Activated naive CD4-positive, alpha-beta T cell treated with Interleukin-2 at 50 U/mL for 16 hours (primary cell): ENCODE results near the gene TAOK2.
"Not testable (repeated sequence)": the region's sequence is repeated elsewhere in the genome, so short reads cannot be mapped to it uniquely, and the experiment has no call there.

Experiments used
- DNase-seq: peaks from one replicate; pipeline ENCODE4 v3.0.0-alpha.2; 2020

Gene TAOK2

DNA sequence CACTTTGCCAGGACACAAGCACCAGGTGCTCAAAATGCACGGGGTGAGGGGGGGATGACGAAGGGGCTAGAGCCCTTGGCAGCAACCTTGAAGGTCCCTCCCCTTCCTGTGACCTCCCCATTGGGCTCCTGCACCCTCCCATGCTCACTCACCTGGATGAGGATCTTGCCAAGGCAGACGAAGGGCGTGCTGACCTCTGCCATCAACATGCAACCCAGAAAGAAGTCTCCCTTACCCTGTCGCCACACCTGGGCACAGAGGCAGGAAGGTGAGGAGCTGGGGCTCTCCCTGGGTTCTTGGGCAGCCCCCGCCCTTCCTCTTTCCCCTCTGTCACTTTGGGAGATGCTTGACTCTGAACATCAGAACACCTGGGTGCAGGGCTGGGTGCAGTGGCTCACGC, 51.9 kb downstream of the TAOK2 start:
- no peak for DNase-seq

DNA sequence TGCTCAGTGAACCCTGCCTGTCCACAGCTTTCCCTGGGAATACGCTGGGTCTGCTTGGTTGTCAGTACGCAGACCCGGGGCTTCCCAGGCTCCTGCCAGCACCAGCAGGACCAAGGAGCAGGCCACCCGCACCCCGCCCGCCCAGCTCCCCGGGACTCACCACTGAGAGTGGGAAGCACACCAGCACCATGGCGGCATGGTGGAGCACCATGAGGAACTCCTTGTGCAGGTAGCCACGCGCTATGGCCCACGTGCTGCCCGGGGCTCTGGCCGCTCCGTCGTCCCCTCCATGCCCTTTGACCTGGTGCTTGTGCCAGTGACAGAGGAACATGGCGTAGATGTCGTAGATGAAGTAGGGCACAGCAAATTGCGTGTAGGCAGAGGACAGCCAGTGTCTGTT, 52.8 kb downstream of the TAOK2 start:
- no peak for DNase-seq

- no peak for DNase-seq
These were observed 54.1 kb downstream of the TAOK2 start for GRCh38 chr16:30027588-30028437.

DNA sequence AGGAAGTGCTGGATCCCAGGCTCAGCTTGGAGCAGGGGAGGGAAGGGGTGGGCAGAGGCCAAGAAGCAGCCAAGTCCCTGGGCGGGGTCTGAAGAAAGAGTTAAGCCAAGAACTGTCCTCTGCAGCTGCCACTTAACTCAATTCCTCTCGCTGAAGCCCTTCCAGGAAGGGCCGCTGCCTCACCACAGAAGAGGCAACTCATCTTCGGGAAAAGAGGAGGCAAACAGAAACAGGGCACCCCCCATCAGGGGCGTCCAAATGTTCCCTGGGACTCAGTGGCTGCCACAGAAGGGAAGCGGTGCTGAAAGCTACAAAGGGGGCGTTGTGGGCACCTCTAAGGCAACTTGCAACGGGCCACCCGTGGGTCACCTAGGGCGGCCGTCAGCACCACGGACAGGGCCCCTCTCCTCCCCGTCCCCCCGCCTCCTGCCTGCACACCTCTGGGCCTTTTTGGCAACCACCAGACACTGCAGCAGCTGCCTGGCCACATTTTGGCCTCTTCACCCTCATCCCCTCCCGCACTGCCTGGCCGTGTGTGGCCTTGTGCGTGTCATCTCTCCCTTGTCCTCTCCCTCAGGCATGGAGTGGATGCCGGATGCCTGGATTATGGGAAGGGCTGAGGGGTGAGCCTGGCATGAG, 54.9 kb downstream of the TAOK2 start:
- peak; percentile 31 for DNase-seq

DNA sequence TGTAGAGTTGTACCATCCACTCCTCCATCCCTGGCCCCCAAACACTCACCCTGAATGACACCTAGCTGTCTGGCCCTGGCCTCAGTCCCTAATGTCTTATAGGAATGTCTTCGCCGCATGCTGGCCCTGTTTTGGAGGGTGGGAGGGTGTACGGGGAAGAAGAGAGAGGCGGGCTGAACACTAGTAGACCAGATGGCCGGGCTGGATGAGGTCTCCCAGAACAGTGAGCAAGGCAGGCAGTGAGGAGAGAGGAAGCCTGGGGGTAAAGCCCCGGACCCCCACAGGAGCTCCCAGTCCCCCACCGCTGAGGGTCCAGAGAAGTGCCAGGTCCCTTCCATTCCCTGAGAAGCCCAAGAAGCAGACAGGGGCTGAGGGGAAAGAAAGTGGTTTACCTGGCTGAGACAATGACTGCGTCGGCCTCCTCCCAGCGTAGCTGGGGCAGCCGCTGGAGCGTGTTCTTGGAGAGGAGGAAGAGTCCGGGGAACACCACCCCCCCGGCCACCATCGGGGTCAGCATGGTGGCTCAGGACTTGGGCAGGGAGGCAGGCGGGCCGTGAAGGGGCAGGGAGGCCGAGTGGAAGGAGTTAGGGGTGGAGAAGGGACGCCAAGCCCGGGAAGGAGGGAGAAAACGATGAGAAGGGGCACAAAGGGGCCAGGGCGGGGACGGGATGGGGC, 56.5 kb downstream of the TAOK2 start:
- DNase-seq, result no peak

- no peak for DNase-seq
These were observed 57.3 kb downstream of the TAOK2 start, which contains the start of gene TLCD3B for GRCh38 chr16:30030841-30031413. TSS of gene TLCD3B (minus strand) at chr16:30031271. CDS start at chr16:30030527, 744 bp downstream.

DNA sequence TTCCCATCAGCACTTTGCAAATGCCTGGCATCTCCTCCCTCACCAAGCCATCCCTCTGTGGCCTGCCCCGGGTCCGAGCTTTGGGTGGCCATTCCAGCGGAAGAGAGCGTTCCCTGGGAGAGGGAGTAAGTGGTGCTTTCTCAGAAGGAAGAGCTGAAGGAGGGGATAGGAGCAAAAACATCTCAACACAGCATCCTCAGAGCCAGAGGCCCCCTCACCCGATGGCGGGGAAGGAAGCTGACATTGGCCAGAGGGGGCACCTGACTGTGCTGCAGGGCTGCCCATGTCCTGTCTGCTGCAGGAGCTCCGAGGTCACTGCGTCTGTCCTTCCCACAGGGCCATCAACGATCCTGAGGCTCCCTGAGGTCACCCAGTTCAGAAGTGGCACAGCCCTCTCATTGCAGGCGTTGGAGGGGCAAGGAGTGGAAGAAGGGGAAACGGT, 57.8 kb downstream of the TAOK2 start:
- DNase-seq, result no peak

DNA sequence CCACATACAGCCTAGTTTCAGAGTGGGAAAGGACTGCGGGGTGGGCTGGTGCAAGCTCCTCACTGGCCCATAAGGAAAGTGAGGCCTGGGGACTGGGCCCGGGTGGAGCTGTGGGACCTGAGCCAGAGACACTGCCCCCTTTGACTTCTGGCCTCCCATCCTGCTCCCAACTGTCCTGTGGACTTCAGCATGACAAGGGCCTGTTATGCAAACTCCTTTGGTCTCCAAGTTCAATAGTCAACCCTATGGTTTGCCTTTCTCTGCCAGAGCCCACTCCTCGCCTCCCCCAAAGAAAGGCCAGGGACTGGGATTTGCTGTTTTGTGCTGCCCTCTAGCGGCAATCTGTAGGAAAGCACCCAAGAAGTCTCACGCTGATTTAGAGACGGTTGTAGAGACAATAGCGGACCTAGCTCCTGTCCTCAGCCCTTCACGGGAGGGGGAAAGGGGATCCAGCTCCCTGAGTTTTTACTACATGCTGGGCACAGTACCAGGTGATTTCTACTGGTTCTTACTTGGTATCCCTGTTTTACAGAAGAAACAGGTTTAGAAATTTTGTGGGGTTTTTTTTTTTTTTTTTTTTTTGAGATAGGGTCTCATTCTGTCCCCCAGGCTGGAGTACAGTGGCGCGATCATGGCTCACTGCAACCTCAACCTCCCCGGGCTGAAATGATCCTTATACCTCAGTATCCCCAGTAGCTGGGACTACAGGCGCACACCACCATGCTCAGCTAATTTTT, 58.6 kb downstream of the TAOK2 start:
- DNase-seq, result peak; percentile 66

DNA sequence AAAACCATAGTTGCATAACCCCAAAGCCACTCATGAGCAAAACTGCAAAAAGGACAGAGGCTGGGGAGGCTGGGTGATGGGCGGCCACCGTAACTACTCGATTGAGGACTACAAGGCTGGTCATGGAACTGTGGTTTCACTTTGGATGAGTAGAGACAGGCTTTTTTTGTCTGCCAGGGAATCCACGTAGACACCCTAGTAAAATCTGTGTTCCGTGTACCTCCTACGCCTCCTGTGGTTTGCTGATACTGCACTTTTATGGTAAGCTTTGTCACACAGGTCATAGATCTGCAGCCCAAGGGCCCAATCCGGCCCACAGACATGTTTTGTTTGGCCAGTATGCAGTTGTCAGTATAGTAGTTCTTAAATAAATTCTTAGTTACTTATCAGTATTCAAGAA, 59.6 kb downstream of the TAOK2 start:
- peak; percentile 43 for DNase-seq

DNA sequence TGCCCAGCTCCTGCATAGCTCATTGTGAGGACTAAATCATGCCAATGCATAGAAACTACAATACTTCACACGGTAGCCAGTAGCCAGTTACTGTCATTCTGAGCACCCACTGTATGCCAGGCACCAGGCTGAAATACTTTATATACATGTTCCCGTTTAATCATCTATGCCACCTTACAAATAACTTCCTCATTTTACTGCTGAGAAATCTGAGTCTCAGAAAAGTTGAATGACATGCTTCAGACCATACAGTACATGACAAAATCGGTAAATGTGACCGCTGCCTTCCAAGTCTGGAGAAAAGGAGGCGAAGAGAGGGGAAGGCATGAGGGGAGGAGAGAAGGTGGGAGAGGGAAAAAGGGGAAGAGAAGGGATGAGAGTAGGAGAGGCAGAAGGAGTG, 66.6 kb downstream of the TAOK2 start:
- DNase-seq, result no peak

DNA sequence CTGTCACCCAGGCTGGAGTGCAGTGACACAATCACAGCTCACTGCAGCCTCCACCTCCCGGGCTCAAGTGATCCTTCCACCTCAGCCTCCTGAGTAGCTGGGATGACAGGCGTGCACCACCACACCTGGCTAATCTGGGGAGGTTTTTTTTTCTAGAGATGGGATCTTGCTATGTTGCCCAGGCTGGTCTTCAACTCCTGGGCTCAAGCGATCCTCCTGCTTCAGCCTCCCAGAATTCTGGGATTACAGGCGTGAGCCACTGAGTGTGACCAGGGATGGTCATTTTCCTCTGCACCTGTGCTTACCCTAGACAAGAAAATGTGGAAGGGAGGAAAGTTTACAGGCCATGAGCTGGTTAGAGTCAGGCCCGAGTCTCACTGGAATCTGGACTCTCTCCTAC, 67.0 kb downstream of the TAOK2 start:
- DNase-seq, result not testable (repeated sequence)

GRCh38 chr16:30041841-30042240, 68.2 kb downstream of the TAOK2 start:
- no peak for DNase-seq
